ENCODE measurements around the gene NXN.
"Not testable (repeated sequence)": the region's sequence is repeated elsewhere in the genome, so short reads cannot be mapped to it uniquely, and the experiment has no call there.

Gene NXN

GRCh38 chr17:791829-792228, 187.7 kb downstream of the NXN start:
- no peak for DNase-seq

- not testable (repeated sequence) for DNase-seq
Measured at GRCh38 chr17:790874-791247, 188.7 kb downstream of the NXN start.

- DNase-seq = not testable (repeated sequence)
Measured at GRCh38 chr17:789931-790873, 189.4 kb downstream of the NXN start.

GRCh38 chr17:789160-789840, 190.3 kb downstream of the NXN start:
- DNase-seq = no peak

- no peak for DNase-seq
Measured at GRCh38 chr17:788551-788950, 191.0 kb downstream of the NXN start.

- DNase-seq = no peak
Measured at GRCh38 chr17:787641-788221, 191.8 kb downstream of the NXN start.

- not testable (repeated sequence) for DNase-seq
Measured at GRCh38 chr17:785901-786300, 193.7 kb downstream of the NXN start.

GRCh38 chr17:784143-784542, 195.4 kb downstream of the NXN start:
- no peak for DNase-seq

- peak; percentile 73 for DNase-seq
Measured at GRCh38 chr17:781805-782731, 197.5 kb downstream of the NXN start, which contains the start of the genes GLOD4 and MRM3. Gene GLOD4, minus strand, starts transcription at chr17:782280. Its CDS starts 25 bp downstream, at chr17:782255. Gene MRM3, plus strand, starts transcription at chr17:782353. Its CDS starts 26 bp downstream, at chr17:782379.

GRCh38 chr17:778096-778495, 201.5 kb downstream of the NXN start:
- DNase-seq = no peak

- no peak for DNase-seq
Measured at GRCh38 chr17:774313-774584, 205.3 kb downstream of the NXN start.

- DNase-seq = no peak
Measured at GRCh38 chr17:773467-774312, 205.9 kb downstream of the NXN start.

- DNase-seq = no peak
Measured at GRCh38 chr17:773016-773415, 206.6 kb downstream of the NXN start.

- DNase-seq = no peak
Measured at GRCh38 chr17:767076-767475, 212.5 kb downstream of the NXN start.

- no peak for DNase-seq
Measured at GRCh38 chr17:760371-760770, 219.2 kb downstream of the NXN start.

- DNase-seq = no peak
Measured at GRCh38 chr17:759964-760363, 219.6 kb downstream of the NXN start.

GRCh38 chr17:756010-756567, 223.5 kb downstream of the NXN start:
- DNase-seq = not testable (repeated sequence)

- DNase-seq = not testable (repeated sequence)
Measured at GRCh38 chr17:755319-755961, 224.1 kb downstream of the NXN start.

- DNase-seq = no peak
Measured at GRCh38 chr17:753418-753817, 226.2 kb downstream of the NXN start.

- DNase-seq = peak; percentile 26
Measured at GRCh38 chr17:752620-753219, 226.9 kb downstream of the NXN start.
